ENCODE measurements around the gene FAM20B. TPM values are rescaled to one million over a fixed set of nuclear protein-coding genes. Genes with fewer than 3 reads are reported as not detected.

The FAM20B gene
- total and polyA plus RNA-seq, 2 of the 8 experiments (the other 6 are each of a cell fraction or from before 2014, with no cell fraction given) = 8.3 to 36.6 TPM

- CTCF ChIA-PET (ENCODE audit: partially characterized antibody) = interaction anchor here (0.7 to 1.3 kb wide), 2 partner anchors 129 to 489 kb away, joined by 3 read pairs; no protein-coding TSS in a partner anchor
- H3K18ac ChIP-seq (ENCODE audit: extremely low read depth, low read length) = no peak overlapping the region
- no peak overlapping the region for H4K8ac ChIP-seq (ENCODE audit: extremely low read depth, insufficient read depth, low read length)
- DNase-seq (ENCODE audit: low read depth in 1 of 2, low spot score in 2 of 2) (no peak), FAIRE-seq (no peak)
- no peak overlapping the region for H3K56ac ChIP-seq (replicated peaks; ENCODE audit: insufficient read length, low read depth, low read length)
- no peak overlapping the region for H4K91ac ChIP-seq (replicated peaks; ENCODE audit: insufficient read length, low read length)
- no peak overlapping the region for H3K27ac ChIP-seq (ENCODE audit: low read depth, low read length)
- WGBS, 2 experiments (ENCODE audit: extremely low coverage in 1 of 2, insufficient coverage in 1 of 2, insufficient read length in 1 of 2, insufficient replicate concordance in 2 of 2, low coverage in 1 of 2, low lambda C conversion rate in 2 of 2, missing lambda C conversion rate in 1 of 2) = 57% methylated on average over 1 of the region's 1 CpG; no CpG with 5 or more reads in 1 of the 2 experiments
- H3K4me1 ChIP-seq (replicated peaks in 1 of 4; ENCODE audit: control insufficient read depth in 3 of 4, insufficient read depth in 4 of 4, low read length in 3 of 4) = peaks cover 0 to 19% (median 11%) of the 10 kb centered on the region in 4 experiments; a peak in 4 of 7 replicates
- H2AFZ ChIP-seq (ENCODE audit: low read length) = no peak overlapping the region
- peaks cover 0 to 93% of the 10 kb centered on the region in 2 experiments; a peak in 3 of 4 replicates for H3K79me2 ChIP-seq (ENCODE audit: control insufficient read depth in 1 of 2, insufficient read depth in 2 of 2, low read length in 2 of 2)
- no peaks in the 10 kb centered on the region; the same call in 1 of the 2 replicates for H3K23me2 ChIP-seq (ENCODE audit: low read depth, low read length)
- H3K4ac ChIP-seq (replicated peaks; ENCODE audit: insufficient read length, low read depth, low read length) = no peak overlapping the region
- no peak overlapping the region for H2BK20ac ChIP-seq (ENCODE audit: low read length)
- H3K4me3 ChIP-seq (ENCODE audit: extremely low read depth in 1 of 4, insufficient read depth in 2 of 4, low read depth in 3 of 4, low read length in 4 of 4) = no peak overlapping the region
- no peaks in the 10 kb centered on the region for H3K9me3 ChIP-seq (ENCODE audit: insufficient read depth in 2 of 2, low read depth in 1 of 2, low read length in 1 of 2)
- H3K4me2 ChIP-seq (ENCODE audit: insufficient read depth in 1 of 2, low read depth in 2 of 2, low read length in 2 of 2) = no peak overlapping the region
- H2BK120ac ChIP-seq (replicated peaks; ENCODE audit: low read depth, low read length) = no peak overlapping the region
- peaks cover 4% of the 10 kb centered on the region for H3K79me1 ChIP-seq (ENCODE audit: low read depth, low read length)
- no peak overlapping the region for H3K14ac ChIP-seq (ENCODE audit: insufficient read length)
- H4K20me1 ChIP-seq (replicated peaks in 1 of 2; ENCODE audit: control insufficient read depth in 1 of 2, insufficient read depth in 2 of 2, low read length in 2 of 2) = peaks cover 0 to 7% of the 10 kb centered on the region in 2 experiments
- no peak overlapping the region for H2BK12ac ChIP-seq (ENCODE audit: low read depth, low read length)
- no peaks in the 10 kb centered on the region for H3K36me3 ChIP-seq (ENCODE audit: control insufficient read depth in 2 of 4, insufficient read depth in 4 of 4, low read length in 3 of 4)
- no peak overlapping the region for H4K5ac ChIP-seq (ENCODE audit: insufficient read length, low read depth, low read length)
- POLR2A ChIA-PET (ENCODE audit: partially characterized antibody) = no interaction called here
- no peak overlapping the region for H2BK5ac ChIP-seq (ENCODE audit: low read depth, low read length)
- H3K27me3 ChIP-seq (replicated peaks in 1 of 4; ENCODE audit: control insufficient read depth in 3 of 4, extremely low read depth in 1 of 4, insufficient read depth in 3 of 4, low read length in 3 of 4) = no peaks in the 10 kb centered on the region
- no peak overlapping the region for H3K23ac ChIP-seq (ENCODE audit: insufficient read length)
- no peak for TF ChIP-seq GABPA (IDR thresholded peaks at IDR 0.05; ENCODE audit: borderline replicate concordance, insufficient read depth, low read length)
- TF ChIP-seq NANOG (IDR thresholded peaks at IDR 0.05; ENCODE audit: insufficient read depth, low read depth, low read length, poor library complexity, severe bottlenecking) = no peak
- no peak for TF ChIP-seq CBX8 (IDR thresholded peaks at IDR 0.05; ENCODE audit: borderline replicate concordance, low read depth, low read length)
- no peak for TF ChIP-seq SRF (IDR thresholded peaks at IDR 0.05; ENCODE audit: low read depth, low read length)
- TF ChIP-seq EP300 (IDR thresholded peaks at IDR 0.05; ENCODE audit: borderline replicate concordance in 1 of 2, low read depth in 2 of 2, low read length in 2 of 2) = no peak
- no peak for TF ChIP-seq ATF2 (IDR thresholded peaks at IDR 0.05; ENCODE audit: low read length)
- TF ChIP-seq CBX5 (IDR thresholded peaks at IDR 0.05; ENCODE audit: low read depth, low read length) = no peak
- no peak for TF ChIP-seq KDM5A (IDR thresholded peaks at IDR 0.05; ENCODE audit: low read length)
- H2BK15ac ChIP-seq (ENCODE audit: low read length) = no peak overlapping the region
- H2AK5ac ChIP-seq (ENCODE audit: low read depth, low read length) = no peak overlapping the region
- no peak overlapping the region; a peak in 1 of 7 replicates for H3K9ac ChIP-seq (replicated peaks in 1 of 4; ENCODE audit: extremely low read depth in 1 of 4, low read depth in 3 of 4, low read length in 3 of 4)
Observed at GRCh38 chr1:179031855-179032513, 6.3 kb downstream of the FAM20B start.
